Fibroblast of skin of right biceps (primary cell): ENCODE measurements around the gene ABHD16B.
A peak's percentile ranks its signal among the peaks of the same experiment; 100 is the strongest.
"Not testable (repeated sequence)": the region's sequence is repeated elsewhere in the genome, so short reads cannot be mapped to it uniquely, and the experiment has no call there.

Experiments used
- DNase-seq: peaks from one replicate; pipeline ENCODE4 v3.0.0-alpha.2; 2013

The ABHD16B gene

DNA sequence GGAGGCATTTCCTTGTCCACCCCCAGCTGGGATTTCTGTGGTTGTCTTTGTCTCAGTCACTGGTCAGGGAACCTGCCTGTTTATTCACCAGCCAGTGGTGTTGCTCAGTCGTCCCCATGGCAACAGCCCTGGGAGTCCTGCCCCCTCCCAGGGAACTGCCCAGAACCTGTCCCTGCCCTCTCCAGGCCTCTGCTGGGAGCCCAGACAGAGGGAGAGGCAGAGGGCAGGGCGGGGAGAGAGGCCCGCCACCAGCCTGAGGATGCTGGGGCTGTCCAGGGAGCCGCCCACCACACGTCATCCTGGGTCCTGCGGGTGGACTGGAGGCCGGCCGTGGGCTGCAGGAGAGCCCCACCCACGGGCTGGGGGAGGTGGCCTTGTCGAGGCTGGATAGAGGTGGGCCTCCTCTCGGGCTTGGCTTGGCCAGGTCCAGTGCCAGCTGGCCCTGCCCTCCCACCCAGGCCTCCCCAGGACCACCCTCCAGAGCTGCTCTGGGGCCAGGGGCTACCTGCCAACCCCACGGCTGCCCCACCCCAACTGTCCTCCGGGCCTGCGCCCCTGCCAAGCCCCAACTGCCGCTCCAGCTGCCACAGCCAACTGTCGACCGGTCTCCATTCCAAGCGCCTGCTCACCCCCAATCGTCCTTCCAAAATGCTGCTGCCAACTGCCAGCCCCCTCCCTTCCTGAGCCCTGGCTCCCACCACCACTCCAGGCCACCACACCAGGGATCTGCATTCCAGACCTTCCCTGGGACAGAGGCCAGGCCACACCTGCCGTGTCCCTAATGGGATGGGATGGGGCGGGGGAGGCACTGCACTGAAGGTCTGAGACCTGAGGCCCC lies 26.1 kb upstream of the ABHD16B start:
- peak; percentile 91 for DNase-seq

DNA sequence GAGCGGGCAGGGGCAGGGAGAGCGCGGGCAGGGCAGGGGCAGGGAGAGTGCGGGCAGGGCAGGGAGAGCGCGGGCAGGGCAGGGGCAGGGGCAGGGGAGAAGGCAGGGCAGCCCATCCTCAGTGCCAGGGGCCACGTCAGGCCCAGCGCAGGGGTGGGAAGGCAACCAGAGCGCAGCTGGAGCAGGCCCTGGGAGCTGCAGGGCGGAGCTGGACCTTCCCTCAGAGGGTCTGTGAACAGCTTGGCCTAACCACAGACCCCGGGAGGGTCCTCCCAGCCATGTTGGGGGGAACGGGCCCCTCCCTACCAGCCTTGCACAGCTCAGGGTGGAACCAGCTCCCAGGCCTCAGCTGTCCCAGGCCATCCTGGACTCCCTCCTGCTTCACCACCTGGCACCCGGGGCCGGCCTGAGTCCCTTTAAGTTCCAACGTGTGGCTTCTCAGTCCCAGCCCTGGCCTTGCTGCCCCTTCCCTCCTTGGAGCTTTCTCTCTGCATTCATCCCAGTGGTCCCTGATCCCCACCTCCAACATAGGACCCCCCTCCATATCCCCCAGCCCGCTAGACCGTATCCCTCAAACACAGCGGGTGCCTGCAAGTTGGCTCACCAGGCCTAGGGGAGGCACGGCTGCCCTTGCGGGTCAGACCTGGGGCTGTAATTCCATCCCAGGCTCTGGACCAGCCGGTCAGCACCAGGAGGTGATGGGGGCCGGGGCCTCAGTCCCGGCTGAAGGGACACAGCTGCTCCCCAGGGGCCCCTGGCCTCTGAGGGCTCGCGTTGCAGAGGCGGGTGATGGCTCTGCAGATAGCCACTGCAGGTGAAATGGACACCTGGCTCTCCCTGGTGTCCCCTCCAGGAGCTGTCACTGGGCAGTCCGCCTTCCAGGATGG lies 24.6 kb upstream of the ABHD16B start:
- DNase-seq: no peak

DNA sequence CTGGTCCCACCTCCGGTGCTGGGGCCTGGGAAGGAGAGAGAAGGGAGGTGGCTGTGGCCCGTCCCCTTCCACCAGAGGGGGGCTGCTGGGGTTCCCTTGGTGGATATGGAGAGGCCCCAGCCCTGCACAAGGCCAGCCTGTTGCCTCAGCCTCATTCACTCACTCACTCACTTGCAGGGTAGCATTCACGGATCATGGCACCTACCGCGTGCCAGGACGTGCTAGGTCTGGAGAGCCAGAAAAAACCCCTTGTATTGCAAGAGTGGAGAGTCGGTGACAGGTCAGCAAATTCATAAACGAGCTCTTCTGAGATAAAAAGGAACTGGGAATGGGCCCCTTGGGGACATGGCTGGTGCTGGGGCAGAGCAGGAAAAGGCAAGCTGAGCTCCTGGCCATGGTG lies 23.8 kb upstream of the ABHD16B start:
- DNase-seq: no peak

DNA sequence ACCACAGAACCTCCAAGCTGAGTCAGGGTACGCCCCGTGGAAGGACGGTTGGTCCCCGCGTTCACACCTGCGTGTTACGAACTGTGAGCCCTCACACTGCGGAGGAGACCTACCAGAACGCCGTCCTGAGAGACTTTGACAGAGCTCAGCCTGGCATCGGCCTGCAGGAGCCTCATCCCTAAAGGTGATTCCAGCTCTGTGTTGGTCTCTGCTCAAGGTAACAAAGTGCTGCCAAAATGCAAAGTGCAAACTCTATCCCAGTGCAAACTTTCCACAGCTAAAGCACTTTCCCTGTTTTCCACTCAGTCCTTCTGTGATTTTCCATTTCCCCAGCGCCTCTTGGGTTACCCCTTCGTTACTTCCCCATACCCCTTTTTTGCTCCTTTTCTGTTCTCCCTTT lies 21.7 kb upstream of the ABHD16B start:
- DNase-seq: no peak

DNA sequence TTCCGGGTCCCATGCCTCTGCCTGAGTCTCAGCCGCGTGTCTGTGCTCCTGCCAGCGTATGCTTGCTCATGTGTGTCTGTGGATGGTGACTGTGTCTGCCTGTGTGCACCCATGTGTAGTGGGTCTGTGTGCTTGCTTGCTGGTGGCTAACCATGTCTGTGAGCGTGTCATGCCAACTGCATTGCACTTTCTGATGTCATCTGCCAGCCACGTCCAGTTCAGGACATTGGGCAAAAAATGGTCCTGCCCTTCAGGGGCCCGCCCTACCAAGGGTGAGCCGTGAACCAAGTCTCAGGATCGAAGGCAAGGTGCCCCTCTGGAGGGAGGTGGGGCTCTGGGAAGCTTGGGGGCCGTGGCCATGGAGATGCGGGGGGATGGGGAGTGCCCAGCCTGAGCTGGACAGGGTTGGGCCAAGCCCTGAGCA lies 20.9 kb upstream of the ABHD16B start:
- DNase-seq: no peak

DNA sequence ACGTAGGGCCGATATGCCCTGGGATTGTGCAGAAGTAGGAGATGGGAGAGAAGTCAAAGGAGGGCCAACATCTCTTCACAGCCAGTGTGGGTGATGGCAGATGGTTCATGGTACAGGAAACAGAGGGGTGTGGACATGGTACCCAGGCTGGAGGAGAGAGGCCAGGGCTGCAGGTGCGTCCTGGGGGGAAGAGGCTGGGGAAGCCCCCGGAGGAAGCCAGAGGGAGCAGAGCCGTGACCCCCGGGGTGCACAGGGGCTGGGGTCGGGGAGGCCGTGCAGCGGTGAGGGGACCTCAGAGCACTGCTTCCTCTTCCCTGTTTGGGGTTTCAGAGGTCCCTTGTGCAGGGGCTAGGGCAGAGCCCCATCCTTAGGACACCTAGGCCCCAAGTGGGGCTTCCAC lies 19.0 kb upstream of the ABHD16B start:
- no peak for DNase-seq

- no peak for DNase-seq
Observed at GRCh38 chr20:63843222-63843621, 18.1 kb upstream of the ABHD16B start.

GRCh38 chr20:63843778-63844177 lies 17.5 kb upstream of the ABHD16B start:
- no peak for DNase-seq

- no peak for DNase-seq
Observed at GRCh38 chr20:63844511-63844991, 16.7 kb upstream of the ABHD16B start.

- no peak for DNase-seq
Observed at GRCh38 chr20:63846128-63846771, 15.0 kb upstream of the ABHD16B start.

- no peak for DNase-seq
Observed at GRCh38 chr20:63846888-63847236, 14.4 kb upstream of the ABHD16B start.

DNA sequence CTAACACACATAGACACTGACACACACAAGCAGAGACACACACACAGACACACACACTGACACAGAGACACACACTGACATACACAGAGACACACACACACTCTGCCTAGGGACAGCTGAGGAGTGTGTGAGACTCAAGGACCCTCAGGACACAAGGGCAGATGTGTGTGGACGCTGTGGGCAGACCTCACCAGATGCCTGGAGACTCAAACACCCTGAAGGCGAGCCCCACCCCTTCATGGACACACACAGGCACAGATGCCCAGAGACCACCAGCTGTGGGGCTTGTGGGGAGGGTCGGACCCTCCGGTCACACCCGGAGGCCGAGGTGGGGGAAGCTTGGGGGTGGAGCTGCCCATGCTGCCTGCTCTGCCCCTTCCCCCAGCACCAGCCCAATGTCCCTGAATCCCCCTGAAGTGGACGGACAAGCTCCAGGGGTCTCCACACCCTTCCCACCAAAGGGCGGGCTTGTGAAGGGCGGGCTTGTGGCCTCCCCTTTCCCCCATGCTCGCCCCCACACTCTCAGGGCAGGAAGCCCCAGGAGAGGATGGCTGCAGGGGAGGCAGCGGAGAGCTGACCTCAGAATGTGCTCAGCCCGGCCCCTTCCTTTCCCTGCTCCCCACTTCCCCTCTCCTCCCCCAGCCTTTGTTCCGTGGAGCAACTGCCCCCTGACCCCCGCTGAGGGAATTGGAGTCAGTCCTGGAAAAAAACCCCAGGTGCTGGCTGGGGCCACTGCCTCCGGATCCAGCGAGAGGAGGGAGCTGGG lies 13.9 kb upstream of the ABHD16B start:
- DNase-seq: no peak

GRCh38 chr20:63848003-63848911 lies 13.0 kb upstream of the ABHD16B start:
- no peak for DNase-seq

DNA sequence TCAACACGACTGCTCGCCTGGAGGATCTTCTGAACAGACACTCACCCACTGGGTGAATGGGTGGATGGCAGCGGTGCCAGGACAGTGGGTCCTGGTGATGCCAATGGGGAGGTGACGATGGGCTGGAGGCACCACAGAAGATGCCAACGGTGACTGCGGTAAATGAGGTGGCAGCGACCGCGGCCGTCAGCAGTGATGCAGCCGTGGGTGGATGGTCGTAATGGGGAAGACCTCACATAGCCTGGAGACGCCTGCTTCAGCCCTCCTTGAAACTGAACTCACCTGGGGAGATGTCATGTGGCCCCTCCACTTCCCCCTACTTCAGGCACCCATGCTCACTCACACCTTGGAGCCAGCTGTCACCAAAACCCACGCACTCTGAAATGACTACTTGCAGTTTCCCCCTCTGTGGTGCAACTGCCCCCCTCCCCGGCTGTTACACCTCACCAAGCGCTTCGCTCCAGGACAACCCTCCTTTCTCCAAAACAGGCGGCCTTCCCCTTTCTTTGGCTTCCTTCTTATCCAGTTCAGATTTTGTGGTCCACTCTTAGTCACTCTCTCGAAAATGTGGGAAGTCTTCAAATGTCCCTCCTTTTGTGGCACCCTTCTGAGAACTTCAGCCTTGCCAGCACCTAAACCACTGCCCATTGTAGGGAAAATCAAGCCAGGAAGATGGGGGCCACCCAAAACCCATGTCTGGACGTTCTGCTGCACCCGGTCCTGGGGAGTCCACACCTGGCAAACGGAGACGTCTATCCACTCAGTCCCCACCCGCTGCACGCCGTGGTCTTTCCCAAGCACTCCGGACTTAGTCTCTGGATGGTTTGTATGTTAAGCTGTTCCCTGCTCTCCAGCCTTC lies 10.4 kb upstream of the ABHD16B start:
- no peak for DNase-seq

DNA sequence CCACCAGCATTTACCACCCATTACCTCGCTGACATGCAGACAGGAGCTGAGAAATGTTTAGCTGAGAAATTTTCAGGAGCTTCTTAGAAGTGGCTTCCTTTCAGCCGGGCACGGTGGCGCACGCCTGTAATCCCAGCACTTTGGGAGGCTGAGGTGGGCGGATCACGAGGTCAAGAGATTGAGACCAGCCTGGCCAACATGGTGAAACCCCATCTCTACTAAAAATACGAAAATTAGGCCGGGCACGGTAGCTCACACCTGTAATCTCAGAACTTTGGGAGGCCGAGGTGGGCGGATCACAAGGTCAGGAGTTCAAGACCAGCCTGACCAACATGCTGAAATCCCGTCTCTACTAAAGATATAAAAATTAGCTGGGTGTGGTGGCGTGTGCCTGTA lies 9.8 kb upstream of the ABHD16B start:
- not testable (repeated sequence) for DNase-seq

- not testable (repeated sequence) for DNase-seq
Observed at GRCh38 chr20:63853733-63854068, 7.6 kb upstream of the ABHD16B start.

DNA sequence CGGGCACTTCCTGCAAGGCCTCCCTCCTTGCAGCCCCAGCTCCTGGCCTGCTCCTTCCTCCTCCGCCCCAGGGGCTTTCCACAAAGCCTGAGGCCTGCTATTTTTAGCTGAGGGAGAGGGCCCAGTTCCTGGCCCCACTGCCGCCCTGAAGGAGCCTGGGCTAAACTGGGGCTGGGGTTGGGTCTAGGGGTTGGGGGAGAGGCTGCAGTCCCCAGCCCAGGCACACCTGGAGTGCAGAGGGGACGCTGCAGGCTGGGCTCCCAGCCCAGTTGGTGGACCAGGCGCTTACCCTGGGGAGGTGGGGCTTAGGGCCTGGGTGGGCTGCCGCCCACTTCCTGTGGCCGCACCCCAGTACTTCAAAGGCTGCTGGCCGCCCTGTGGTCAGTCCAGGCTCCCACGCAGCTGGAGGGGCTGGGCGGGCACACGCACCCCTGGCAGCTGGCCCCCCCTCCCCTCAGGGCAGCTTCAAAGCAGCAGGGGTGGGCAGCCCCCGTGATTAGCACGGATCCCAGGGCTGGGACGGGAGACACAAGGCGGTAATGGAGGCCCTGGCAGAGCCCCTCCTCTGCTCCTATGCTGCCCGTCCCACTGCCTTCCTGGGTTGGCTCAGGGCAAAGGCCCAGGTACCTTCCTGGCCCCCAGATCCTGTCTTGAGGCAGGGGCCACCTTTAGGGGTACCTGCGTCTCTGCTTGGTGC lies 7.1 kb upstream of the ABHD16B start:
- no peak for DNase-seq

GRCh38 chr20:63854766-63855362 lies 6.4 kb upstream of the ABHD16B start:
- DNase-seq: no peak

GRCh38 chr20:63855363-63856097 lies 5.8 kb upstream of the ABHD16B start:
- no peak for DNase-seq
